Astrocyte (in vitro differentiated cells and primary cell): ENCODE measurements around the gene JAKMIP3.

ENCODE experiments used
- EZH2 ChIP-seq: IDR thresholded peaks from 2 replicates; pipeline ENCODE4 v1.6.1; 2012; ENCODE audit warnings: mild to moderate bottlenecking, low read length, inconsistent platforms; ENCODE audit not compliant: insufficient read depth
- TF ChIP-seq, protein P1 (sequence below): IDR thresholded peaks from 2 replicates; pipeline ENCODE4 v1.5.1; 2011; ENCODE audit warnings: low read depth, mild to moderate bottlenecking, inconsistent platforms, low read length, moderate library complexity; ENCODE audit not compliant: insufficient read depth

DNA sequence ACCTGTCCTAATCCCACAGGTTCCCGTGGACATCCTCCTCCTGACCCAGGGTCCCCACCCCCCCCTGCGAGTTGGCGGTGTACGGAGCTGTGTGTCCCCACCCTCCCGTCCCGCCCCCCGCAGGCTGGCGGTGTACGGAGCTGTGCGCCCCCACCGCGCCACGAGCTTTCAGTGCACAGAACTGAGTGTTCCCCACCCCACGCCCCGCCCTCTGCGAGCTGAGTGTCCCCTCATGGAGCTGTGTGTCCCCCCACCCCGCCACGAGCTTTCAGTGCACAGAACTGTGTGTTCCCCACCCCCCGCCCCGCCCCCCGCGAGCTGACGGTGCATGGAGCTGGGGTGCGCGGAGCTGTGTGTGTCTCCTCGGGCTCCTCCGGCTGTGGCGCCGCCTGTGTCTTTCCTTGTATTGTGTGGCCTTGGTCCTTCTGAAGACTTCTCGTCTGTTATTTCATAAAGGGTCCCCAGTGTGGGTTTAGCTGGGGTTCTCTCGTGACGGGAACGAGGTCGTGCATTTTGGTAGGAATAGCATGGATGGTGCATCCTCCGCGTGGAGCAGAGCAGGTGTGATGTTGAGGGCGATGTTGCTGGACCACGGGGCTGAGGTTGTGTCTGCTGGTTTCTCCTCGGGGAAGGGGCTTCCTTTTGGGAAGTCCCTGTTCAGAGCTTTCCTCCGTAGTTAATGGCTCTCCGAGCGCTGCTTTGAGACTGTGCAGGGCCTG, 18.0 kb upstream of the JAKMIP3 start:
- TF ChIP-seq, protein P1, sequence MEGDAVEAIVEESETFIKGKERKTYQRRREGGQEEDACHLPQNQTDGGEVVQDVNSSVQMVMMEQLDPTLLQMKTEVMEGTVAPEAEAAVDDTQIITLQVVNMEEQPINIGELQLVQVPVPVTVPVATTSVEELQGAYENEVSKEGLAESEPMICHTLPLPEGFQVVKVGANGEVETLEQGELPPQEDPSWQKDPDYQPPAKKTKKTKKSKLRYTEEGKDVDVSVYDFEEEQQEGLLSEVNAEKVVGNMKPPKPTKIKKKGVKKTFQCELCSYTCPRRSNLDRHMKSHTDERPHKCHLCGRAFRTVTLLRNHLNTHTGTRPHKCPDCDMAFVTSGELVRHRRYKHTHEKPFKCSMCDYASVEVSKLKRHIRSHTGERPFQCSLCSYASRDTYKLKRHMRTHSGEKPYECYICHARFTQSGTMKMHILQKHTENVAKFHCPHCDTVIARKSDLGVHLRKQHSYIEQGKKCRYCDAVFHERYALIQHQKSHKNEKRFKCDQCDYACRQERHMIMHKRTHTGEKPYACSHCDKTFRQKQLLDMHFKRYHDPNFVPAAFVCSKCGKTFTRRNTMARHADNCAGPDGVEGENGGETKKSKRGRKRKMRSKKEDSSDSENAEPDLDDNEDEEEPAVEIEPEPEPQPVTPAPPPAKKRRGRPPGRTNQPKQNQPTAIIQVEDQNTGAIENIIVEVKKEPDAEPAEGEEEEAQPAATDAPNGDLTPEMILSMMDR, result no peak
- no peak for TF ChIP-seq EZH2
